T-helper 2 cell treated with Interferon-gamma antibody and Interleukin-4, amounts not matched to agents 100 ng/mL and 5 ng/mL, for 36 hours (primary cell): ENCODE data around the gene TRAIP. TPM values are rescaled to one million over a fixed set of nuclear protein-coding genes. Genes with fewer than 3 reads are reported as not detected.
"Not testable (repeated sequence)": the region's sequence is repeated elsewhere in the genome, so short reads cannot be mapped to it uniquely, and the experiment has no call there.

ENCODE experiments used
- intact Hi-C: fragments of 100-400 bp; cut with micrococcal nuclease; formaldehyde crosslinking; loops from one replicate; pipeline ENCODE4 v1.15.1; 2023
- total RNA-seq: library from RNA; stranded (reverse); gene quantifications from 2 replicates; pipeline ENCODE4 v1.2.3, GENCODE V29; 2022

Gene TRAIP
- total RNA-seq, 1 donor from 2014 or later = 30.4 TPM

- intact Hi-C loops = loop anchor here (1.0 kb wide), 2 partner anchors 37 to 116 kb away; partner anchors contain the start of gene GMPPB
Measured at GRCh38 chr3:49839193-49839809, 17.1 kb downstream of the TRAIP start.

GRCh38 chr3:49831341-49831740 lies 25.0 kb downstream of the TRAIP start:
- intact Hi-C loops = no loop called here

GRCh38 chr3:49826016-49826415 lies 30.3 kb downstream of the TRAIP start:
- intact Hi-C loops = no loop called here

GRCh38 chr3:49823131-49823530 lies 33.2 kb downstream of the TRAIP start:
- intact Hi-C loops = not testable (repeated sequence)

- intact Hi-C loops = no loop called here
Measured at GRCh38 chr3:49813497-49814174, 42.7 kb downstream of the TRAIP start, which contains the start of gene UBA7. UBA7 (minus strand) TSS chr3:49813953; CDS start chr3:49813787, 166 bp downstream.

- intact Hi-C loops = no loop called here
Measured at GRCh38 chr3:49812916-49813496, 43.4 kb downstream of the TRAIP start.

- intact Hi-C loops = no loop called here
Measured at GRCh38 chr3:49807431-49808114, 48.8 kb downstream of the TRAIP start.

- intact Hi-C loops = no loop called here
Measured at GRCh38 chr3:49806850-49807249, 49.5 kb downstream of the TRAIP start.

GRCh38 chr3:49805897-49806701 lies 50.3 kb downstream of the TRAIP start:
- intact Hi-C loops = no loop called here

GRCh38 chr3:49805367-49805782 lies 51.0 kb downstream of the TRAIP start:
- intact Hi-C loops = no loop called here

- intact Hi-C loops = no loop called here
Measured at GRCh38 chr3:49804141-49805041, 52.0 kb downstream of the TRAIP start.

GRCh38 chr3:49803465-49804140 lies 52.8 kb downstream of the TRAIP start:
- intact Hi-C loops = loop anchor here (2.0 kb wide), 1 partner anchor 285 kb away; the partner anchor contains the start of gene RBM5

GRCh38 chr3:49802719-49803464 lies 53.5 kb downstream of the TRAIP start, which contains the start of gene INKA1:
INKA1 (plus strand) TSS chr3:49803261; CDS start chr3:49803393, 132 bp downstream.
- intact Hi-C loops = loop anchor here (1.0 to 2.0 kb wide), 5 partner anchors 17 to 286 kb away; partner anchors contain the start of genes IP6K1 and RBM5

GRCh38 chr3:49801160-49801559 lies 55.2 kb downstream of the TRAIP start:
- intact Hi-C loops = no loop called here

GRCh38 chr3:49799761-49800160 lies 56.6 kb downstream of the TRAIP start, which contains the start of gene CDHR4:
CDHR4 (minus strand) TSS chr3:49799873; CDS start chr3:49799812, 61 bp downstream.
- intact Hi-C loops = no loop called here

- intact Hi-C loops = no loop called here
Measured at GRCh38 chr3:49799105-49799504, 57.3 kb downstream of the TRAIP start.

- intact Hi-C loops = no loop called here
Measured at GRCh38 chr3:49794926-49795905, 61.1 kb downstream of the TRAIP start.
